Activated CD4-positive, alpha-beta T cell treated with anti-CD3 and anti-CD28 coated beads, Interleukin-2, amount 10 ng/mL, durations not matched to agents 7 days and 5 days (primary cell): ENCODE measurements around the gene BLVRA. TPM values are rescaled to one million over a fixed set of nuclear protein-coding genes. Genes with fewer than 3 reads are reported as not detected.
"Not testable (repeated sequence)": the region's sequence is repeated elsewhere in the genome, so short reads cannot be mapped to it uniquely, and the experiment has no call there.

Source experiments
- CTCF ChIA-PET: fragments of 350-600 bp; sonication (Branson Sonifier 250); formaldehyde crosslinking; loops from one replicate; lab custom pipeline; 2021; ENCODE audit warnings: antibody characterized with exemption; lab: Charles Lee
- POLR2A ChIA-PET: fragments of 350-600 bp; sonication (Branson Sonifier 250); formaldehyde crosslinking; loops from one replicate; lab custom pipeline; 2021; ENCODE audit warnings: antibody characterized with exemption; lab: Charles Lee
- DNase-seq: peaks from one replicate; pipeline ENCODE4 v3.0.0-alpha.2; 2020
- H3K27ac Mint-ChIP-seq: one replicate; pipeline ENCODE4 v1.8.0; 2021; ENCODE audit warnings: mild to moderate bottlenecking, moderate library complexity, mixed read lengths
- H3K27me3 Mint-ChIP-seq: one replicate; pipeline ENCODE4 v1.8.0; 2021; ENCODE audit warnings: mixed read lengths
- H3K36me3 Mint-ChIP-seq: one replicate; pipeline ENCODE4 v1.8.0; 2021; ENCODE audit warnings: low read depth, mixed read lengths
- H3K4me1 Mint-ChIP-seq: one replicate; pipeline ENCODE4 v1.8.0; 2021; ENCODE audit warnings: mixed read lengths
- H3K4me3 Mint-ChIP-seq: one replicate; pipeline ENCODE4 v1.8.0; 2021; ENCODE audit warnings: mild to moderate bottlenecking, moderate library complexity, mixed read lengths
- H3K9me3 Mint-ChIP-seq: one replicate; pipeline ENCODE4 v1.8.0; 2021; ENCODE audit warnings: mixed read lengths
- total RNA-seq, 2 experiments: library from RNA; stranded (reverse); gene quantifications; one replicate each; pipeline ENCODE4 v1.2.3, GENCODE V29; 2021

Gene BLVRA
- total RNA-seq, 2 experiments from 2014 or later, result 22.0 to 29.4 TPM

DNA sequence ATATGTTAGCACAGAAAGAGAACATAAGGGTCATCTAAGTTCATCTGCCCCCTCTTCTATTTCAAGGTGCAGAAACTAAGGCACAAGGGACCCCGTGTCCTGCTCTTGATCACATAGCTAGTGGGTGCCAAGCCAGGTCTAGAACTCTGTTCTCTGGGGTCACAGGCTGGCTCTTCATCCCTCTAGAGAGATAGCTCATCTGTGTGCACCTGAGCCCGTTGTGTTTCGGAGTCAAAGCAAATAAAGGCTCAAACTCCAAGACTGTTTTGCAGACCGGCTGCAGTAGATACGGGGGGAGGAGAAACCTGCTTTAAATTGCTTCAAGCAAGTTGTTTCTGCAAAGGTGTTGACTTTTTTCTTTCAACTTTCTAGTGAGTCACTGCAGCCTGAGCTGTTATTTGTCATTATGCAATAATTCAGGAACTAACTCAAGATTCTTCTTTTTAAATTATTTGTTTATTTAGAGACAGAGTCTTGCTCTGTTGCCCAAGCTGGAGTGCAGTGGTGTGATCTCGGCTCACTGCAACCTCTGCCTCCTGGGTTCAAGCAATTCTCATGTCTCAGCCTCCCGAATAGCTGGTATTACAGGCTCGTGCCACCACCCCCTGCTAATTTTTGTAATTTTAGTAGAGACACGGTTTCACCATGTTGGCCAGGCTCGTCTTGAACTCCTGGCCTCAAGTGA, 6.5 kb downstream of the BLVRA start:
- Mint-ChIP-seq H3K9me3 (no peaks in the 10 kb centered on the region), H3K27ac (peak overlapping the region; percentile 46), H3K4me1 (peaks cover 36% of the 10 kb centered on the region), H3K27me3 (no peaks in the 10 kb centered on the region), H3K4me3 (no peak overlapping the region), H3K36me3 (peaks cover 5% of the 10 kb centered on the region)
- CTCF ChIA-PET, result interaction anchor here (1.0 to 2.2 kb wide), 4 partner anchors 10 to 833 kb away, joined by 3 to 6 read pairs (median 4); partner anchors contain the start of genes MRPL32, PSMA2 and STK17A
- POLR2A ChIA-PET, result no interaction called here
- no peak for DNase-seq

DNA sequence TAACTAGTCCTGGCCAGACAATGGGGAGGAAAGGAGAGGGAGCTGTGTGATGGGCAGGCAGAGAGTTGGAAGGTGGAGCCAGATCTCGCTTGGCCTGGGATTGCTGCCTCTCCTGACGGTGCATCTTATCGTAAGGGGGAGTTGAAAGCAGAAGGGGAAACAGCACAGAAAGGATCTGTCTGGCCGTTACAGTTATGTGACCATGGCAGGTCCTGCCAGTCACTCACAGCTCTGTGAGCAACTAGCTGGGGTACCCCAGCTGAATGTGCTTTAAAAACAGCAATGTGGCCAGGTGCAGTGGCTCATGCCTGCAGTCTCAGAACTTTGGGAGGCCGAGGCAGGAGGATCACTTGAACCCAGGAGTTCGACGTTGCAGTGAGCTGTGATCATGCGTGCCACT, 8.1 kb downstream of the BLVRA start:
- H3K9me3 Mint-ChIP-seq, result no peaks in the 10 kb centered on the region
- CTCF ChIA-PET, result no interaction called here
- peaks cover 6% of the 10 kb centered on the region for H3K36me3 Mint-ChIP-seq

DNA sequence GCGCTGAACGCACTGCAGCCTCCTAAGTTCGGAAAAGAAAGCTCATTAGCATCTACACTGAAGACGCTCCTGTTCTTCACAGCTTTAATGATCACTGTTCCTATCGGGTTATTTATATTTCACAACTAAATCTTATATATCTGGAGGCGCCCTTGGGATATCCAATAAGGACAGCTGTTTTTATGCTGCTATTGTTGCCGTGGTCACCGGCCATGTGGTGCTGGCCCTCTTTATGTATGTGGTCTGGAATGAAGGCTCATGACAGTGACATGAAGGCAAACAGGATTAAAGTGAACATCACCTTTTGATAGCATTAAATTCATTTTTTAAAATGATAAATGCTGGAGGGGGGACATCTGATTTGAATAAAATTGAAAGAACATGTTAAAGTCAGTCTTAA, 8.8 kb downstream of the BLVRA start:
- no peak for DNase-seq
- no peak overlapping the region for H3K4me3 Mint-ChIP-seq
- H3K4me1 Mint-ChIP-seq, result peaks cover 24% of the 10 kb centered on the region
- CTCF ChIA-PET, result interaction anchor here (1.7 to 1.9 kb wide), 2 partner anchors 15 to 185 kb away, joined by 4 to 6 read pairs; partner anchors contain the start of gene STK17A
- POLR2A ChIA-PET, result no interaction called here
- peaks cover 11% of the 10 kb centered on the region for H3K36me3 Mint-ChIP-seq
- H3K27ac Mint-ChIP-seq, result no peak overlapping the region
- H3K27me3 Mint-ChIP-seq, result no peaks in the 10 kb centered on the region
- H3K9me3 Mint-ChIP-seq, result no peaks in the 10 kb centered on the region

More for the DNA sequence above, 8.1 kb downstream of the BLVRA start:
- no peak overlapping the region for H3K4me3 Mint-ChIP-seq
- H3K4me1 Mint-ChIP-seq, result peaks cover 29% of the 10 kb centered on the region
- POLR2A ChIA-PET, result no interaction called here
- DNase-seq, result no peak
- no peak overlapping the region for H3K27ac Mint-ChIP-seq
- H3K27me3 Mint-ChIP-seq, result no peaks in the 10 kb centered on the region

DNA sequence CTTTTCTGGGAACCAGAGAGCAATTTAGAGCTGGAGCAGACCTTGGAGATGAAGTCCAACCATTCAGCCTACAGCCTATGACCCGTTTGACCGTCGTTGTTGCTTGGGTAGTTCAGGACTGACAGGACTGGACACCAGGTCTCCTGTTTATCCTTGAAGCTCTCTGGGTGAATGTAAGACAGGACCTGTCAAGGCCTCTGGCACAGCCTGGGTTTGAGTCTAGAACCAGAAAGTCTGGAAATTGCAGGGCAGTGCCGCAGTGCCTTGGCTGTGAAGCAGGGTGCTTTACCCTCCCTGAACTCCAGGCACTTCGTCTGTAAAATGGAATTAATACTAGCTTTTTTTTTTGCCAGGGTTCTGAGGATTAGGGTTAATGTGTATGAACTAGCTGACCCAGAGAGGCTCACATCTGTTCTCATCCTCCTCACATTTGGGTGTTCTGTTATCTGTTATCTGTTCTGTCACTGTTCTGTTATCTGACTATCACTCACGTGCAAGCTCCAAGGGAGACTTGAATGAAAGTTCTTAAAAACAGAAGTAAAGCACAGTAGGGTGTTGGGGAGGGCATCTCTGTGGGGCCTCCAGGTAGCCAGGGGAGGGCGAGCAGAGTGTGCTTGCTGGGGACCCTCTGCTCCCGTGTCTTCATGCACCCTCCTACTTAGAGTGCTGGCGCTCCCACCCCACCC, 9.9 kb downstream of the BLVRA start:
- H3K27me3 Mint-ChIP-seq, result no peaks in the 10 kb centered on the region
- CTCF ChIA-PET, result interaction anchor here (1.2 to 1.9 kb wide), 3 partner anchors 13 to 186 kb away, joined by 4 to 6 read pairs (median 4); partner anchors contain the start of gene STK17A
- no peak overlapping the region for H3K4me3 Mint-ChIP-seq
- DNase-seq, result no peak
- POLR2A ChIA-PET, result no interaction called here
- H3K4me1 Mint-ChIP-seq, result peaks cover 18% of the 10 kb centered on the region
- H3K27ac Mint-ChIP-seq, result no peak overlapping the region
- no peaks in the 10 kb centered on the region for H3K9me3 Mint-ChIP-seq
- peaks cover 20% of the 10 kb centered on the region for H3K36me3 Mint-ChIP-seq

DNA sequence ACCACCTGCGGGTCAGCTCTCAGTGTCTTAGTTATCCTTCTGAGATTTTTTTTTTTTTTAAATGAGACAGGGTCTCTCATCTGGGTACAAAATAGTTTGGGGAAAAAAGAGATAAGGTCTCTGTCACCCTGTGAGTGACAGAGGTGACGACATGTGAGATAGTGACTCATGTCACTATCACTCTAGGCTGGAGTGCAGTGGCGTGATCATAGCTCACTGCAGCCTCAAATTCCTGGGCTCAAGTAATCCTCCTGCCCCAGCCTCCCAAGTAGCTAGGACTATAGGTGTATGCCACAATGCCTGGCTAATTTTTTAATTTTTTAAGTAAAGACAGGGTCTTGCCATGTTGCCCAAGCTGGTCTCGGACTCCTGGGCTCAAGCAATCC, 10.4 kb downstream of the BLVRA start:
- peaks cover 23% of the 10 kb centered on the region for H3K36me3 Mint-ChIP-seq

DNA sequence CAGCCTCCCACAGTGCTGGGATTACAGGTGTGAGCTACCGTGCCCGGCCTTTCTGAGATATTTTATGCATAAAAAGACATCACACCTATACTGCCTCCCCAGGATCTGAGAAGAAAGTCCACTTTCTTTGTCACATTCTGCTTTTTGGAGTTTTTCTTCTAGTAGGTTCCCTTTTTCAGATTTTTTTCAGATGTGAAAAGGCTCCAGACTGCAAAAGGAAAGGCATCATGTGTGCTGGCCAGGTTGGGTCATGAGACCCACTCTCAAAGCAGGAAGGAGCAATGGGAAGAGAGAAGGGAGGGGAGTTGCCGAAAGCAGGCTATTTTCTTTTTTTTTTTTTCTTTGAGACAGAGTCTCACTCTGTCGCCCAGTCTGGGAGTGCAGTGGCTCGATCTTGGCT, 10.8 kb downstream of the BLVRA start:
- ChIA-PET CTCF (interaction anchor here (0.6 kb wide), 1 partner anchor 10 kb away, joined by 3 read pairs; no protein-coding TSS in a partner anchor), POLR2A (no interaction called here)
- Mint-ChIP-seq H3K27me3 (no peaks in the 10 kb centered on the region), H3K27ac (no peak overlapping the region), H3K4me3 (no peak overlapping the region), H3K4me1 (peaks cover 9% of the 10 kb centered on the region), H3K9me3 (no peaks in the 10 kb centered on the region), H3K36me3 (peaks cover 23% of the 10 kb centered on the region)
- DNase-seq, result no peak

More for the DNA sequence above, 10.4 kb downstream of the BLVRA start:
- H3K9me3 Mint-ChIP-seq, result no peaks in the 10 kb centered on the region
- no peaks in the 10 kb centered on the region for H3K27me3 Mint-ChIP-seq
- no peak overlapping the region for H3K27ac Mint-ChIP-seq
- CTCF ChIA-PET, result interaction anchor here (1.2 to 1.9 kb wide), 3 partner anchors 13 to 186 kb away, joined by 4 to 6 read pairs (median 4); partner anchors contain the start of gene STK17A
- POLR2A ChIA-PET, result no interaction called here
- H3K4me3 Mint-ChIP-seq, result no peak overlapping the region
- peaks cover 13% of the 10 kb centered on the region for H3K4me1 Mint-ChIP-seq
- no peak for DNase-seq

DNA sequence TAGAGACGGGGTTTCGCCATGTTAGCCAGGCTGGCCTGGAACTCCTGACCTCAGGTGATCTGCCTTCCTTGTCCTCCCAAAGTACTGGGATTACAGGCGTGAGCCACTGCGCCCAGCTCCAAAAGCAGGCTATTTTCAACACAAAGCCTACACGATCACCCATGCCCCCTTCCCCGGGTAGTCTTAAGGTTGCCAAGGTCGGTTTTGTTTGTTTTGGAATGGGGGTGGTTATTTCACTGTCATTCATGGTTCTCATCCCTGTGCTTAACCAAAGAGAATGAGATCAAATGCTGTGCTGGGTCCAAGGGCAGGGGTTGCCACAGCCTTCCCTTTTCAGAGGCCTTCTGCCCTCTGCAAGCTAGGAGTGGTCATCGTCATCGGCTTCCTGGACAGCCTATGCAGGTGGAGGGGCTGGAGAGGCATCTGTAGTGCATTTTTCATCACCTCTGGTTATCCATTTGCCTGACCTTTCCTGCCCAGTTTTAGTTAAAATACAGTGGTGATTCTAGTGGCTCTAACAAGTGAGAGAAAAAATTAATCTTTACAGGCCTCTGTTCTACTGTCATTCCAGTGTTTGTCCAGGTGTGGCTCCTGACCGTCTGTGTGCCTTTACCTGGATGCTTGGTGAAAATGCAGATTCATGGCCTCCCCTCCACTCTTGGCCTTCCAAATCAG, 11.4 kb downstream of the BLVRA start:
- no peak overlapping the region for H3K27ac Mint-ChIP-seq

DNA sequence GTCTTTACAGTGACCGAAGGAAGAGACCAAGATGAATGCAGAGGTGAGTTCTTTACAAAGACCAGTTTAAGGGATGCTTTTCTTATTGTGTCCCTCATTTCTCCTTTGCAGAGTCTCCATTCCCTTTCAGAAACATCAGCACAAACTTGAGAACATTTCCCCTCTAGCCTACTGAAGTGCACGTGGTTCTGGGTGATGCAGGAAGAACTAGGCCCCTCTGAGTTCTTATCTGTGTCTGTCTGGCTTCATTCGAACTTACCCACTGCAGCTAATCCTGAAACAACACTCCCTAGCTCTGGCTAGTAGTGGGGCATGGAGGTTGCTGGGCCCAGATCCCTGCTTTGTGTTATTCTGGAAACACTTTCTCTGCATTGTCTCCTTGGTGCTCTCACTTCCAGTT, 12.6 kb downstream of the BLVRA start:
- no peaks in the 10 kb centered on the region for H3K9me3 Mint-ChIP-seq
- no peak overlapping the region for H3K27ac Mint-ChIP-seq
- peaks cover 1% of the 10 kb centered on the region for H3K4me1 Mint-ChIP-seq
- DNase-seq, result no peak
- ChIA-PET CTCF (interaction anchor here (0.9 kb wide), 1 partner anchor 13 kb away, joined by 3 read pairs; the partner anchor contains the start of gene BLVRA), POLR2A (no interaction called here)
- no peaks in the 10 kb centered on the region for H3K27me3 Mint-ChIP-seq
- no peak overlapping the region for H3K4me3 Mint-ChIP-seq
- peaks cover 26% of the 10 kb centered on the region for H3K36me3 Mint-ChIP-seq

More for the DNA sequence above, 11.4 kb downstream of the BLVRA start:
- Mint-ChIP-seq H3K4me3 (no peak overlapping the region), H3K27me3 (no peaks in the 10 kb centered on the region), H3K9me3 (no peaks in the 10 kb centered on the region), H3K4me1 (peaks cover 2% of the 10 kb centered on the region), H3K36me3 (peaks cover 26% of the 10 kb centered on the region)
- CTCF ChIA-PET, result interaction anchor here (0.6 kb wide), 1 partner anchor 10 kb away, joined by 3 read pairs; no protein-coding TSS in a partner anchor
- no peak for DNase-seq
- POLR2A ChIA-PET, result no interaction called here

DNA sequence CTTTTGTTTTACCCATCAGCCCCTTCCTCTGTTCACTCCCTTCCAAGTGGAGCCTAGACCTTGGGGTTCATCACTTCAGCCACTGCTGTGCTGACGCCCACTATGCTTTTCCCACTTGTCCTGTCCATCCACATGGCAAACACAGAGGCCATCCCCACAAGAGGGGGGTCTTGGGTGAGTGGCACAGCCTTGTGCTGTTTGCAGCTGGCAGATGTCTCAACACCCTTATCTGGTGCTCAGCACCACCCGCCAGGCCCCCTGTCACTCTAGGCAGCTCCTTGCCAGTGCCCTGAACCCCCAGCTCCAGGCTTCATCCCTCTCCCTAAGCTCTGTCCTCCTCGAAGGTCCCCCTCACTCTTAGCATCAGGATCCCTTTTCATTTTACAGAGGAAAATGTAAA, 13.1 kb downstream of the BLVRA start:
- Mint-ChIP-seq H3K4me1 (peaks cover 1% of the 10 kb centered on the region), H3K9me3 (peaks cover 3% of the 10 kb centered on the region), H3K27me3 (no peaks in the 10 kb centered on the region), H3K4me3 (no peak overlapping the region), H3K36me3 (peaks cover 29% of the 10 kb centered on the region), H3K27ac (no peak overlapping the region)
- DNase-seq, result no peak
- ChIA-PET CTCF (interaction anchor here (0.9 kb wide), 1 partner anchor 13 kb away, joined by 3 read pairs; the partner anchor contains the start of gene BLVRA), POLR2A (no interaction called here)

DNA sequence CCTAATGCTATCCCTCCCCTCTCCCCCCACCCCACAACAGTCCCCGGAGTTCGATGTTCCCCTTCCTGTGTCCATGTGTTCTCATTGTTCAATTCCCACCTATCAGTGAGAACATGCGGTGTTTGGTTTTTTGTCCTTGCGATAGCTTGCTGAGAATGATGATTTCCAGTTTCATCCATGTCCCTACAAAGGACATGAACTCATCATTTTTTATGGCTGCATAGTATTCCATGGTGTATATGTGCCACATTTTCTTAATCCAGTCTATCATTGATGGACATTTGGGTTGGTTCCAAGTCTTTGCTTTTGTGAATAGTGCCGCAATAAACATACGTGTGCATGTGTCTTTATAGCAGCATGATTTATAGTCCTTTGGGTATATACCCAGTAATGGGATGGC, 14.8 kb downstream of the BLVRA start:
- H3K4me3 Mint-ChIP-seq, POLR2A ChIA-PET, CTCF ChIA-PET: not testable (repeated sequence)

DNA sequence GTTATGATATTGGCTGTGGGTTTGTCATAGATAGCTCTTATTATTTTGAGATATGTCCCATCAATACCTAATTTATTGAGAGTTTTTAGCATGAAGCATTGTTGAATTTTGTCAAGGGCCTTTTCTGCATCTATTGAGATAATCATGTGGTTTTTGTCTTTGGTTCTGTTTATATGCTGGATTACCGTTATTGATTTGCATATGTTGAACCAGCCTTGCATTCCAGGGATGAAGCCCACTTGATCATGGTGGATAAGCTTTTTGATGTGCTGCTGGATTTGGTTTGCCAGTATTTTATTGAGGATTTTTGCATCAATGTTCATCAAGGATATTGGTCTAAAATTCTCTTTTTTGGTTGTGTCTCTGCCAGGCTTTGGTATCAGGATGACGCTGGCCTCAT, 16.8 kb downstream of the BLVRA start:
- H3K27me3 Mint-ChIP-seq, POLR2A ChIA-PET, H3K4me3 Mint-ChIP-seq: not testable (repeated sequence)

More for the DNA sequence above, 14.8 kb downstream of the BLVRA start:
- not testable (repeated sequence) for H3K9me3 Mint-ChIP-seq, H3K27ac Mint-ChIP-seq, DNase-seq, H3K4me1 Mint-ChIP-seq, H3K27me3 Mint-ChIP-seq
- peaks cover 30% of the 10 kb centered on the region for H3K36me3 Mint-ChIP-seq

DNA sequence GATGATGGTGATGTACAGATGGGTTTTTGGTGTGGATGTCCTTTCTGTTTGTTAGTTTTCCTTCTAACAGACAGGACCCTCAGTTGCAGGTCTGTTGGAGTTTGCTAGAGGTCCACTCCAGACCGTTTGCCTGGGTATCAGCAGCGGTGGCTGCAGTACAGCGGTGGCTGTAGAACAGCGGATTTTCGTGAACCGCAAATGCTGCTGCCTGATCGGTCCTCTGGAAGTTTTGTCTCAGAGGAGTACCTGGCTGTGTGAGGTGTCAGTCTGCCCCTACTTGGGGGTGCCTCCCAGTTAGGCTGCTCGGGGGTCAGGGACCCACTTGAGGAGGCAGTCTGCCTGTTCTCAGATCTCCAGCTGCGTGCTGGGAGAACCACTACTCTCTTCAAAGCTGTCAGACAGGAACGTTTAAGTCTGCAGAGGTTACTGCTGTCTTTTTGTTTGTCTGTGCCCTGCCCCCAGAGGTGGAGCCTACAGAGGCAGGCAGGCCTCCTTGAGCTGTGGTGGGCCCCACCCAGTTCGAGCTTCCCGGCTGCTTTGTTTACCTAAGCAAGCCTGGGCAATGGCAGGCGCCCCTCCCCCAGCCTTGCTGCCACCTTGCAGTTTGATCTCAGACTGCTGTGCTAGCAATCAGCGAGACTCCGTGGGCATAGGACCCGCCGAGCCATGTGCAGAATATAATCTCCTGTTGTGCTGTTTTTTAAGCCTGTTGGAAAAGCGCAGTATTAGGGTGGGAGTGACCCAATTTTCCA, 20.0 kb downstream of the BLVRA start:
- H3K4me1 Mint-ChIP-seq, H3K9me3 Mint-ChIP-seq, H3K4me3 Mint-ChIP-seq, H3K27ac Mint-ChIP-seq, DNase-seq, H3K27me3 Mint-ChIP-seq, CTCF ChIA-PET, POLR2A ChIA-PET: not testable (repeated sequence)
- H3K36me3 Mint-ChIP-seq, result peaks cover 26% of the 10 kb centered on the region

More for the DNA sequence above, 16.8 kb downstream of the BLVRA start:
- peaks cover 42% of the 10 kb centered on the region for H3K36me3 Mint-ChIP-seq
- H3K4me1 Mint-ChIP-seq, CTCF ChIA-PET, H3K9me3 Mint-ChIP-seq, DNase-seq, H3K27ac Mint-ChIP-seq: not testable (repeated sequence)
